Activated CD8-positive, alpha-beta T cell treated with anti-CD3 and anti-CD28 coated beads, Interleukin-2, amount 10 ng/mL, durations not matched to agents 7 days and 5 days (primary cell): Measurements from ENCODE around the gene TMEM184B. TPM values are rescaled to one million over a fixed set of nuclear protein-coding genes. Genes with fewer than 3 reads are reported as not detected.

Experiments
- ATAC-seq: fragments of 150-1000 bp; cut with Tn5 transposase; one replicate; pipeline ENCODE4 v1.10.0; 2021; ENCODE audit warnings: moderate library complexity
- CTCF ChIA-PET: fragments of 350-600 bp; sonication (Branson Sonifier 250); formaldehyde crosslinking; loops from one replicate; lab custom pipeline; 2021; ENCODE audit warnings: antibody characterized with exemption; lab: Charles Lee
- POLR2A ChIA-PET: fragments of 350-600 bp; sonication (Branson Sonifier 250); formaldehyde crosslinking; loops from one replicate; lab custom pipeline; 2021; ENCODE audit warnings: antibody characterized with exemption; lab: Charles Lee
- DNase-seq: peaks from one replicate; pipeline ENCODE4 v3.0.0-alpha.2; 2020
- H3K27ac Mint-ChIP-seq: one replicate; pipeline ENCODE4 v1.8.0; 2021; ENCODE audit warnings: mild to moderate bottlenecking, mixed read lengths
- H3K27me3 Mint-ChIP-seq: one replicate; pipeline ENCODE4 v1.8.0; 2021; ENCODE audit warnings: low read depth, mixed read lengths
- H3K36me3 Mint-ChIP-seq: one replicate; pipeline ENCODE4 v1.8.0; 2021; ENCODE audit warnings: low read depth, mixed read lengths
- H3K4me1 Mint-ChIP-seq: one replicate; pipeline ENCODE4 v1.8.0; 2021; ENCODE audit warnings: low read depth, mixed read lengths
- H3K4me3 Mint-ChIP-seq: one replicate; pipeline ENCODE4 v1.8.0; 2021; ENCODE audit warnings: mild to moderate bottlenecking, mixed read lengths
- H3K9me3 Mint-ChIP-seq: one replicate; pipeline ENCODE4 v1.8.0; 2022; ENCODE audit warnings: mixed read lengths; ENCODE audit not compliant: insufficient read depth
- total RNA-seq, 2 experiments: library from RNA; stranded (reverse); gene quantifications; one replicate each; pipeline ENCODE4 v1.2.3, GENCODE V29; 2021

Gene TMEM184B
- total RNA-seq, 2 experiments from 2014 or later, result 30.8 to 31.4 TPM

DNA sequence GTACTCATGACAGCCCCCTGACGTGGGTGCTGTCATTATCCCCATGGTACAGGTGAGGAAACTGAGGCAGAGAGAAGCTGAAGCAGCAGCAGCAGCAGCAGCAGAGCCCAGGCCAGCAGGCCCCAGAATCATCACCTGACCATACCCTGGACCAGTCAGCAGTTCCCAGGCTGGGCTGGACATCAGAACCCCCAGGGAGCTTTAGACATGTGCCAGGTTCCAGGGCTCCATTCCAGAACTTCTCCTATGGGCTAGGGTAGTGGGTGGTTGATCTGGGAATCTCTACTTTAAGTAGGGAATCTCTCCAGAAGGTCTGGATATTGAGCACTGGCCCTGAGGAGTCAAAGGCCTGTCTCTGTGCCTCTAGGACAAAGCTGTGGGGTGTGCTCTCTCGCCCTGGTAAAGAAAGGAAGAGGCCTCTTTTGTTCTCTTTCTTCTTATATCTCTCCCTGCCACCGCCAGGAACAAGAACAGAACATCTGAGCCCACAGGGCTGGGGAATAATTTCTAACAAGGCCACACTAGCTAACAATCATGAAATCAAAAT, 44.4 kb downstream of the TMEM184B start:
- no peak for ATAC-seq
- Mint-ChIP-seq H3K36me3 (peaks cover 10% of the 10 kb centered on the region), H3K27ac (peak overlapping the region; percentile 48), H3K9me3 (no peaks in the 10 kb centered on the region), H3K27me3 (no peaks in the 10 kb centered on the region), H3K4me1 (peaks cover 13% of the 10 kb centered on the region), H3K4me3 (no peak overlapping the region)
- DNase-seq, result no peak
- POLR2A ChIA-PET, result no interaction called here
- CTCF ChIA-PET, result interaction anchor here (1.7 to 4.5 kb wide), 3 partner anchors 114 to 175 kb away, joined by 4 to 32 read pairs (median 16); no protein-coding TSS in a partner anchor

- Mint-ChIP-seq H3K27ac (no peak overlapping the region), H3K36me3 (peaks cover 12% of the 10 kb centered on the region), H3K9me3 (no peaks in the 10 kb centered on the region), H3K27me3 (no peaks in the 10 kb centered on the region), H3K4me3 (no peak overlapping the region), H3K4me1 (peaks cover 13% of the 10 kb centered on the region)
- CTCF ChIA-PET, result interaction anchor here (1.0 kb wide), 1 partner anchor 112 kb away, joined by 3 read pairs; no protein-coding TSS in a partner anchor
- POLR2A ChIA-PET, result interaction anchor here (0.5 kb wide), 1 partner anchor 59 kb away, joined by 4 read pairs; no protein-coding TSS in a partner anchor
- no peak for DNase-seq
- ATAC-seq, result no peak
These were observed 45.8 kb downstream of the TMEM184B start for GRCh38 chr22:38226853-38227649.

GRCh38 chr22:38223289-38223960, 49.4 kb downstream of the TMEM184B start:
- CTCF ChIA-PET, result no interaction called here
- ATAC-seq (no peak), DNase-seq (no peak)
- Mint-ChIP-seq H3K36me3 (peaks cover 2% of the 10 kb centered on the region), H3K27ac (peak overlapping the region; percentile 39), H3K9me3 (no peaks in the 10 kb centered on the region), H3K4me1 (peaks cover 11% of the 10 kb centered on the region), H3K27me3 (no peaks in the 10 kb centered on the region), H3K4me3 (no peak overlapping the region)
- POLR2A ChIA-PET, result no interaction called here

DNA sequence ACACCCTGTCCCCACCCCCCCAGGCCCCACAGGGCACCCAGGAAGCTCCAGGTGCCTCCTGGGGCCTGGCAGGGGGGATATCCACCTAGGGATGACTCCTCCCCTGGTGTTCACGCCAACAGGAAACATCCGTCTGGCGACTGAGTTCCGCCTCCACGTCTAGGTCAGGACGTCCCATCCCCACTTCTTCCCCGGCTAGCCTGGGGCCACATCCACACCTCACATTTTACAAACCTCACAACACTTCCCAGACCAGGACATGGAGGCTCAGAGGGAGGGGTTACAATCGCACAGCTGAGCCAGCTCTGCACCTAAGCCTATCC, 50.1 kb downstream of the TMEM184B start:
- ATAC-seq, result no peak
- DNase-seq, result no peak
- Mint-ChIP-seq H3K4me1 (peaks cover 18% of the 10 kb centered on the region), H3K27ac (peak overlapping the region; percentile 68), H3K9me3 (no peaks in the 10 kb centered on the region), H3K4me3 (no peak overlapping the region), H3K36me3 (peaks cover 2% of the 10 kb centered on the region), H3K27me3 (no peaks in the 10 kb centered on the region)
- ChIA-PET POLR2A (no interaction called here), CTCF (no interaction called here)

DNA sequence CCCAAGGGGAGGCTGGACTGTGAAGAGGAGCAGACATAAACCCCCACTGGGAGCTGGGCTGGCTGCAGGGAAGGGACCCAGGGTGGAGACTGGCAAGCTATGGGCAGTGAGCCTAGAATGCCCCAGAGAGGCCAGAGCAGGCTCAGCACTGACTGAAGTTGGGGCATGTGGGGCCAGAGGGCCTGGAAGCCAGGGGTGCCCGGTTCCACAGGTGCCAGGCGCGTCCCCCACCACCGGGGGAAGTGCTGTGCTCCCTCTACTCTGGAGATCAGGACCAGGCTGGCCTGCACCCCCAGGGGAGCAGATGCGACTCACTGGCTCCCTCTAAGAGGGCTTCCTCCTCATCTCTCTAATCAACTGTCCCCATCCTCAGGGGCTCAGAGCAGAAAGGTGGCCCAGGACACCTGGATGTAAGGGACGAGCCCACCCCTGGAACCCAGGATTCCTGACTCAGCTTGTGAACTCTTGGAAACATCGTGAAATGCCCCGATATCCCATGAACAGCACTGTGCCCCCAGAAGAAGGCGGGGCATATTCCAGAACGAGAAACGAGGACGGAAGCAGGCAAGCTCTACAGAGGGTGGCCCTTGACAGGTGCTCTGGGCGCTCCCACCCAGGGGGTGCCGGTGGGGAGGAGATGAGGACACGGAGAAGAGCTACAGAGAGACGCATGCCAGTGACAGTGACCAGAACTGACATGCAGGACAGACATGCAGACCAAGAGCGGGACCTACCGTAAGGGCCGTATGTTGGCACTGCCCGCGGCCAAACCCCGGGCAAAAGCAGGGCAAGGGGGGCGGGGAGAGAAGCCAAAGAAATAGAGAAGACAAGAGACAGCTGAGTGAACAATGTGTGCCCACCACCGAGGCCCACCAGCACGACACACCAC, 50.7 kb downstream of the TMEM184B start:
- Mint-ChIP-seq H3K9me3 (no peaks in the 10 kb centered on the region), H3K4me3 (no peak overlapping the region), H3K36me3 (peaks cover 2% of the 10 kb centered on the region), H3K27me3 (no peaks in the 10 kb centered on the region), H3K4me1 (peaks cover 18% of the 10 kb centered on the region), H3K27ac (no peak overlapping the region)
- ChIA-PET CTCF (no interaction called here), POLR2A (no interaction called here)
- ATAC-seq (no peak), DNase-seq (no peak)

- no peak overlapping the region for H3K4me3 Mint-ChIP-seq
- H3K27ac Mint-ChIP-seq, result no peak overlapping the region
These were observed 51.4 kb downstream of the TMEM184B start for GRCh38 chr22:38221407-38221806.

DNA sequence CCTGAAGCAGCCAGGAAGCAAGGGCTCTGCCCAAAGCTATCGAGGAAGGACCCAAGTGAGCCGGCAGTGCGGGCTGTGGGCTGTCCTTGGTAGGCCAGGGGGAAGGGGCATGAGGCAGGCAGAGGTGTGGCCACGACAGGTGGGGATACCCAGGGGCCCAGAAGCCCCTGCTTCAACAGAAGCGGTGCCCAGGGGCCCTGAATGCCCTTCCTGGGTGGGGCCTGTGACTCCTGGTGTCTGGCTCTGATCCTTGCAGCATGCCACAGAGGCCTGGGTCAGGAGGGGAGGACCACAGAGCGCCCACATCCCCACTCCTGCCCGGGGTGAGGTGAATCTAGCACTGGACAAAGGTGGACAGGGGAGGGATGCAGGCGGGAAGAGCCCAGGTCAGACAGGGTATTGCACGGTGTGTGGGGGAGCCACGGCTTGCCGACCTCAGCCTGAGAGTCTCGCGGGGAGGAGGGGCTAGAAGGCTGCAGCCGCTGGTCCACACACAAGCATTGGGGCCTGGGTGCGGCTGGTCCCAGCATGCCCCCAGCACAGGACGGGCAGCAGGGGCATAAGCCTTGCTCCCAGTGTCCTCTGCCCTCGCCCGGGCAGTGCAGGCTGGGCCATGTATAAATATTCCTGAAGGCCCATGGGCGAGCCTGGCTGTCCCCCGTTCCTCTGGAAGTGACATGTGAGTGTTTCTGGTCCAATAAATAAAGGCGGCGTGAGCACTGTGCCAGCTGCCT, 52.0 kb downstream of the TMEM184B start:
- DNase-seq (no peak), ATAC-seq (no peak)
- Mint-ChIP-seq H3K9me3 (no peaks in the 10 kb centered on the region), H3K4me3 (no peak overlapping the region), H3K36me3 (peaks cover 2% of the 10 kb centered on the region), H3K27ac (no peak overlapping the region), H3K27me3 (no peaks in the 10 kb centered on the region), H3K4me1 (peaks cover 22% of the 10 kb centered on the region)
- CTCF ChIA-PET, result no interaction called here
- POLR2A ChIA-PET, result no interaction called here

More at GRCh38 chr22:38221407-38221806, 51.4 kb downstream of the TMEM184B start:
- DNase-seq (no peak), ATAC-seq (no peak)
- Mint-ChIP-seq H3K27me3 (no peaks in the 10 kb centered on the region), H3K9me3 (no peaks in the 10 kb centered on the region), H3K4me1 (peaks cover 20% of the 10 kb centered on the region), H3K36me3 (peaks cover 2% of the 10 kb centered on the region)
- ChIA-PET CTCF (no interaction called here), POLR2A (no interaction called here)

- Mint-ChIP-seq H3K4me3 (no peak overlapping the region), H3K4me1 (peaks cover 22% of the 10 kb centered on the region), H3K27ac (no peak overlapping the region), H3K36me3 (peaks cover 2% of the 10 kb centered on the region), H3K9me3 (no peaks in the 10 kb centered on the region), H3K27me3 (no peaks in the 10 kb centered on the region)
- no peak for ATAC-seq
- no peak for DNase-seq
- ChIA-PET CTCF (no interaction called here), POLR2A (no interaction called here)
These were observed 52.6 kb downstream of the TMEM184B start for GRCh38 chr22:38220163-38220562.

DNA sequence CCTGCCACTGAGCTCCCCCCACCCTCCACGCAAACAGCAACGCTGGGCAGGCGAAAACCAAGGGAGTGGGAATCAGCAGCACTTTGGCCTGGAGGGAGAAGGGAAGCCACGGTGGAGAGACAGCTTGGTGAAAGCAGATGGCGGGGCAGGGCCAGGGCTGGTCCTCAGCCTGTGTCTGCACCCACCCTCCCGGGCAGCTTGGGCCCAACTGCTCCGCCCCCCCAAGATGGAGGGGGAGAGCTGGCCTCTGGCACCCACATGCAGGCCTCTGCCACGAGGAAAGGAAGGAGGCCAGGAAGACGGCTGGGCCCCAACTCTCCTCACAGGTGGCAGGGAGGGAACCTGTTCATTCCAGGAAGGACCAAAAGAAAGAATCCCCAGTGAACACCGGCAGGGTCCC, 53.2 kb downstream of the TMEM184B start:
- Mint-ChIP-seq H3K4me1 (peaks cover 26% of the 10 kb centered on the region), H3K27ac (no peak overlapping the region), H3K9me3 (no peaks in the 10 kb centered on the region), H3K36me3 (peaks cover 6% of the 10 kb centered on the region), H3K27me3 (no peaks in the 10 kb centered on the region), H3K4me3 (no peak overlapping the region)
- ChIA-PET POLR2A (no interaction called here), CTCF (no interaction called here)
- DNase-seq, result no peak
- no peak for ATAC-seq

DNA sequence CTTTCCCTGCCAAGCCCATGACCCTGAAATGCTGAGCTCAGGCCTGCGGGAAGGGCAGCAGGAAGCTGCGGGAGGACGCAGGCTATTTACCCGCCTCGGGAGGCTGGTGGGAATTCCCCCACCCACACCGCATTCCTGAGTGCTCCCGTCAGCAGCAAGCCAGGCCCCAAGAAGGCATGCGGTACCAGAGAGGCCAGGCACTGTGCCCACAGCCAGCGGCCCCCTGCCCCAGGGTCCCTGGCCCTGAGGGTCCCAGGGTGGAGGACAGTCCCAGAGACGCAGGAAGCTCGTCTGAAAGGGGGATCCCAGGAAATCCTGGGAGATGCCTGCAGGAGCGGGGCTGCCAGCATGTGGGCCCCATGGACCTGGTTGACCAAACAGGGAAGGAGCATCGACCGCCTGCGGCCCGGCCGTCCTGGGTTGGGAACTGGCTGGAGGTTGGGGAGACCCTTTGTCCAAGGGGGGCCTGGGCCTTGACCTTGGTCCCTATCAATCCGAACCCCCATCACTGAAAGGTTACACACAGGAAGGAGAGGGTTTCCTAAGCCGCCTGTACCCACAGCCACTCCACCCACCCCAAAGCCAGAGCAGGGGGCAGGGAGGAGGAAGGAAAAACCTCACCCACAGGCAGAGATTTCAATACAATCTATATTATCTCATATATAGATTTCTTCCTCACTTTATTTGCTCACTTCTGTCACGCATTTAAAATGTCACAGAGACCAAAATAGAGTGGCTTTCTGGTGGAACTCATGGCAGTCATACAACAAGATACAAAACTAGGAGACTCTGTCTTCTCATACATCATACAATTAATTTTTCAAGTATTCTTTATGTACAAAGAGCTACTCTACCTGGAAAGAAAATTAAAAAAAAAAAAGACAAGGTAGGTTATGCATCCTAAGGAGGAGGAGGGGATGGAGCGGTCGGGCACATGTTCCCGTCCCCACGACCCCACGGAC, 53.9 kb downstream of the TMEM184B start:
- no peaks in the 10 kb centered on the region for H3K9me3 Mint-ChIP-seq
- ChIA-PET POLR2A (no interaction called here), CTCF (no interaction called here)
- H3K4me3 Mint-ChIP-seq, result no peak overlapping the region
- H3K4me1 Mint-ChIP-seq, result peaks cover 27% of the 10 kb centered on the region
- H3K27ac Mint-ChIP-seq, result no peak overlapping the region
- H3K27me3 Mint-ChIP-seq, result no peaks in the 10 kb centered on the region
- peaks cover 6% of the 10 kb centered on the region for H3K36me3 Mint-ChIP-seq
- DNase-seq, result no peak
- ATAC-seq, result no peak
